ENCODE measurements around the gene BIN1. TPM values are rescaled to one million over a fixed set of nuclear protein-coding genes. Genes with fewer than 3 reads are reported as not detected.

Gene BIN1
- polyA plus RNA-seq, 1 of the 3 experiments (the other 2 are of a cell fraction): 40.3 TPM

DNA sequence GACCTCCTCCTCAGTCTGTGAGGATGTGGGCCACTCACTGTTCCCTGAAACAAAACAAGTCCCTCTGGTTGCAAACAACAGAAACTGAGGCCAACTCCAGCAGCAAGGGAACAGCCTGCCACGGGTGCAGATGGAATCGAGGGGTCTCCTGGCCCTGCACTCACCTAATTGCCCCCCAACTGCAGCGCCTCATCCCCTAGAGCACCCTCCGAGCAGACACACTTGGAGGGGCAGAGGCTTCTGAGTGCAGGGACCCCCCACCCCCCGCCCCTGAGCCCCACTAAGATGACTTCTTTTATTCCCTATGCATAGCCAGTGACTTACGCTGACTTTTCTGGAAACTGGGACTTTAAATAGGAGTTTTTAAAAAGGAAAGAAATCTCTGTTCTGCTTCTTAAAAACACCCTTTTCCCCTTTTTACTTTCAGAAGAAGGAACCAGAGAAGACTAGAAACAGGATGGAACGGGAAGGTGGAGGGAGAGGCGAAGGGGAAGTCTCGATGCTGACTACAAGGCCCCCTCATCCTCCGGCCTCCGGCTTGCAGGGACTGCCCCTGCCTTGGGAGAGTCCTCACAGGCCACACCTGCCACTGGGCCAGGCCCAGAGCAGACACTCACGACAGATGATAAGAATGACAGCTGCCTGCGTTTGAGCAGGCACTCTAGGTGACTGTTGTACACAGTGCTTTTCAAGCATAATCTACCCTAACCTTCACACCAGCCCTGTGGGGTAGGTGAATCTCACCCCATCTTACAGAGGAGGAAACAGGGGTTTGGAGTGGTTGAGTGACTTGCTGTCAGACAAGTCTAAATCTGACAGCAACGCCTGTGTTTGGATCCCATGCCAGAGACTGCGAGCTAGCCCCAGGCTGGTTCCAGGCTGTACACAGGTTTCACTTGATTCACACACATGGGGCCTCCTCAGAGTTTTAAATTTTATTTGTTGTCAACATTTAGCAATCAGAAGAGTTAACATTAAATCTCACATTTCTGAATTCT lies 28.2 kb upstream of the BIN1 start:
- TF ChIP-seq GATA2 (CRISPR knock-in tag; IDR thresholded peaks at IDR 0.05): 0 out of 2 replicates have a peak, but pooled peaks have one; percentile 7
- TF ChIP-seq TCF12 (IDR thresholded peaks at IDR 0.05): no peak
- 71% methylated on average over 14 of the region's 15 CpGs for WGBS (ENCODE audit: low lambda C conversion rate)
- Histone ChIP-seq H3K9me2 (no peaks in the 10 kb centered on the region), H3K4me2 (no peak overlapping the region), H3K79me2 (ENCODE audit: insufficient read depth) (no peaks in the 10 kb centered on the region), H3K4me3 (ENCODE audit: low read depth in 2 of 2, low read length in 1 of 2) (no peak overlapping the region), H3K27me3 (ENCODE audit: insufficient read depth) (no peaks in the 10 kb centered on the region), H3K36me3 (replicated peaks in 1 of 2; ENCODE audit: control insufficient read depth in 1 of 2, insufficient read depth in 2 of 2, low read length in 1 of 2) (no peaks in the 10 kb centered on the region), H4K20me1 (ENCODE audit: insufficient read depth) (no peaks in the 10 kb centered on the region), H3K9me3 (peaks cover 7% of the 10 kb centered on the region; the same call in 1 of the 2 replicates), H2AFZ (ENCODE audit: low read depth) (no peak overlapping the region), H3K9ac (no peak overlapping the region), H3K27ac (ENCODE audit: low read depth in 2 of 2, low read length in 1 of 2) (peak overlapping the region in 1 of 2 experiments; percentile 13; a peak in 1 of 4 replicates), H3F3A (replicated peaks; ENCODE audit: insufficient read depth) (no peaks in the 10 kb centered on the region), H3K4me1 (ENCODE audit: control insufficient read depth in 1 of 2, insufficient read depth in 2 of 2, low read depth in 1 of 2, low read length in 1 of 2) (peaks cover 0 to 11% of the 10 kb centered on the region in 2 experiments; a peak in 1 of 4 replicates)
- ChIA-PET POLR2A (no interaction called here), CTCF (interaction anchor here (1.0 to 1.5 kb wide), 2 partner anchors 22 to 67 kb away, joined by 4 to 6 read pairs; no protein-coding TSS in a partner anchor)
- DNase-seq: peak; percentile 47

DNA sequence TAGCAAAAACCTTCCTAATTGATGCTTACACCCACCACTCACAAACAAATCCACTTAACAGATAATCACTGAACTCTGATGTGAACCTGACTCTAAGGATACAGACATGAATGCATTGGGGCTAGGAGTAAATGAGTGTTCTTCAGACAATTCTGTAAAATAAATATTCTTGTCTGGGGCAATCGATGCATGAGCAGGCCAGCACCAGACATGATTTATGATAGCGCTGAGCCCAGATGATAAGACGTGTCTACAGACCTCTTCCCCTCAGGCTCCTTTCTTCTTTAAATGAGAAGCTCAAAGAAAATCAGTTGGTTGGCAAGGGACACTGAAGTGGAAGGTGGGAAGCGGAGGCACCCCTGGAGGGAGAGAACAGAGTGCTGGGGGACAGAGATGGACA lies 27.3 kb upstream of the BIN1 start:
- H3K9ac ChIP-seq: no peak overlapping the region
- WGBS (ENCODE audit: low lambda C conversion rate): 74% methylated on average over 4 of the region's 4 CpGs
- no peaks in the 10 kb centered on the region for H3K27me3 ChIP-seq (ENCODE audit: insufficient read depth)
- no peaks in the 10 kb centered on the region for H3F3A ChIP-seq (replicated peaks; ENCODE audit: insufficient read depth)
- no peaks in the 10 kb centered on the region for H3K36me3 ChIP-seq (replicated peaks in 1 of 2; ENCODE audit: control insufficient read depth in 1 of 2, insufficient read depth in 2 of 2, low read length in 1 of 2)
- peak overlapping the region in 1 of 2 experiments; percentile 13; a peak in 2 of 4 replicates for H3K27ac ChIP-seq (ENCODE audit: low read depth in 2 of 2, low read length in 1 of 2)
- H3K4me3 ChIP-seq (ENCODE audit: low read depth in 2 of 2, low read length in 1 of 2): no peak overlapping the region
- H3K4me2 ChIP-seq: no peak overlapping the region
- no peak overlapping the region for H2AFZ ChIP-seq (ENCODE audit: low read depth)
- H3K79me2 ChIP-seq (ENCODE audit: insufficient read depth): no peaks in the 10 kb centered on the region
- H3K9me2 ChIP-seq: no peaks in the 10 kb centered on the region
- ChIA-PET POLR2A (no interaction called here), CTCF (interaction anchor here (1.5 kb wide), 1 partner anchor 23 kb away, joined by 4 read pairs; no protein-coding TSS in a partner anchor)
- peaks cover 4% of the 10 kb centered on the region; the same call in 1 of the 2 replicates for H3K9me3 ChIP-seq
- TF ChIP-seq GATA2 (CRISPR knock-in tag; IDR thresholded peaks at IDR 0.05): 0 out of 2 replicates have a peak, but pooled peaks have one; percentile 10
- TF ChIP-seq, protein P1, sequence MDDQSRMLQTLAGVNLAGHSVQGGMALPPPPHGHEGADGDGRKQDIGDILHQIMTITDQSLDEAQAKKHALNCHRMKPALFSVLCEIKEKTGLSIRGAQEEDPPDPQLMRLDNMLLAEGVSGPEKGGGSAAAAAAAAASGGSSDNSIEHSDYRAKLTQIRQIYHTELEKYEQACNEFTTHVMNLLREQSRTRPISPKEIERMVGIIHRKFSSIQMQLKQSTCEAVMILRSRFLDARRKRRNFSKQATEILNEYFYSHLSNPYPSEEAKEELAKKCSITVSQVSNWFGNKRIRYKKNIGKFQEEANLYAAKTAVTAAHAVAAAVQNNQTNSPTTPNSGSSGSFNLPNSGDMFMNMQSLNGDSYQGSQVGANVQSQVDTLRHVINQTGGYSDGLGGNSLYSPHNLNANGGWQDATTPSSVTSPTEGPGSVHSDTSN (IDR thresholded peaks at IDR 0.05): no peak
- H4K20me1 ChIP-seq (ENCODE audit: insufficient read depth): no peaks in the 10 kb centered on the region
- DNase-seq: peak; percentile 48
- peaks cover 0 to 11% of the 10 kb centered on the region in 2 experiments; a peak in 1 of 4 replicates for H3K4me1 ChIP-seq (ENCODE audit: control insufficient read depth in 1 of 2, insufficient read depth in 2 of 2, low read depth in 1 of 2, low read length in 1 of 2)

DNA sequence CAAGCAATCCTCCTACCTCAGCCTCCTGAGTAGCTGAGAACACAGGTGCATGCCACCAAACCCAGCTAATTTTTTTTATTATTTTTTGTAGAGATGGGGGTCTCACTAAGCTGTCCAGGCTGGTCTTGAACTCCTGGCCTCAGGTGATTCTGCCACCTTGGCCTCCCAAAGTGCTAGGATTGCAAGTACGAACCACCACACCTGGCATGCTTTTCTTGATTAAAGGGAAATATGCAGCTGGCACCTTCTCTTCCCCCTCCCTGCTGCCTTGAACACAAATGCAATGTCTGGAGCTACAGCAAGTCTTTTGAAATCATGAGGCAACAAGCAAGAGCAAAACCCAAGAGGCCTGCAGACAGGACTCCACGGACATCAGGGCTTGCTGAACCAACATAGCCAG lies 26.8 kb upstream of the BIN1 start:
- ChIA-PET POLR2A (no interaction called here), CTCF (interaction anchor here (1.5 kb wide), 1 partner anchor 24 kb away, joined by 4 read pairs; no protein-coding TSS in a partner anchor)
- Histone ChIP-seq H3K79me2 (ENCODE audit: insufficient read depth) (no peaks in the 10 kb centered on the region), H3K36me3 (replicated peaks in 1 of 2; ENCODE audit: control insufficient read depth in 1 of 2, insufficient read depth in 2 of 2, low read length in 1 of 2) (no peaks in the 10 kb centered on the region), H3K4me1 (ENCODE audit: control insufficient read depth in 1 of 2, insufficient read depth in 2 of 2, low read depth in 1 of 2, low read length in 1 of 2) (peaks cover 0 to 12% of the 10 kb centered on the region in 2 experiments; a peak in 2 of 4 replicates), H3K4me3 (ENCODE audit: low read depth in 2 of 2, low read length in 1 of 2) (no peak overlapping the region), H2AFZ (ENCODE audit: low read depth) (no peak overlapping the region), H3K9me2 (no peaks in the 10 kb centered on the region), H4K20me1 (ENCODE audit: insufficient read depth) (no peaks in the 10 kb centered on the region), H3F3A (replicated peaks; ENCODE audit: insufficient read depth) (no peaks in the 10 kb centered on the region), H3K4me2 (no peak overlapping the region), H3K9ac (no peak overlapping the region), H3K27me3 (ENCODE audit: insufficient read depth) (no peaks in the 10 kb centered on the region), H3K9me3 (no peaks in the 10 kb centered on the region), H3K27ac (ENCODE audit: low read depth in 2 of 2, low read length in 1 of 2) (peak overlapping the region in 1 of 2 experiments; percentile 13; a peak in 2 of 4 replicates)
- TF ChIP-seq, protein P2, sequence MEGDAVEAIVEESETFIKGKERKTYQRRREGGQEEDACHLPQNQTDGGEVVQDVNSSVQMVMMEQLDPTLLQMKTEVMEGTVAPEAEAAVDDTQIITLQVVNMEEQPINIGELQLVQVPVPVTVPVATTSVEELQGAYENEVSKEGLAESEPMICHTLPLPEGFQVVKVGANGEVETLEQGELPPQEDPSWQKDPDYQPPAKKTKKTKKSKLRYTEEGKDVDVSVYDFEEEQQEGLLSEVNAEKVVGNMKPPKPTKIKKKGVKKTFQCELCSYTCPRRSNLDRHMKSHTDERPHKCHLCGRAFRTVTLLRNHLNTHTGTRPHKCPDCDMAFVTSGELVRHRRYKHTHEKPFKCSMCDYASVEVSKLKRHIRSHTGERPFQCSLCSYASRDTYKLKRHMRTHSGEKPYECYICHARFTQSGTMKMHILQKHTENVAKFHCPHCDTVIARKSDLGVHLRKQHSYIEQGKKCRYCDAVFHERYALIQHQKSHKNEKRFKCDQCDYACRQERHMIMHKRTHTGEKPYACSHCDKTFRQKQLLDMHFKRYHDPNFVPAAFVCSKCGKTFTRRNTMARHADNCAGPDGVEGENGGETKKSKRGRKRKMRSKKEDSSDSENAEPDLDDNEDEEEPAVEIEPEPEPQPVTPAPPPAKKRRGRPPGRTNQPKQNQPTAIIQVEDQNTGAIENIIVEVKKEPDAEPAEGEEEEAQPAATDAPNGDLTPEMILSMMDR (IDR thresholded peaks at IDR 0.05): no peak
- TF ChIP-seq FOXJ3 (CRISPR knock-in tag; IDR thresholded peaks at IDR 0.05) (no peak), CHD2 (IDR thresholded peaks at IDR 0.05; ENCODE audit: low read length, partially characterized antibody) (no peak), TEAD4 (IDR thresholded peaks at IDR 0.05; ENCODE audit: borderline replicate concordance, insufficient read depth) (no peak), JUND (IDR thresholded peaks at IDR 0.05) (no peak), FOXM1 (IDR thresholded peaks at IDR 0.05; ENCODE audit: low read depth) (no peak), MEF2A (IDR thresholded peaks at IDR 0.05; ENCODE audit: borderline replicate concordance, low read depth) (no peak), SMC3 (IDR thresholded peaks at IDR 0.05; ENCODE audit: low read depth, low read length) (no peak), ELF1 (IDR thresholded peaks at IDR 0.05) (no peak)
- TF ChIP-seq, protein P3, sequence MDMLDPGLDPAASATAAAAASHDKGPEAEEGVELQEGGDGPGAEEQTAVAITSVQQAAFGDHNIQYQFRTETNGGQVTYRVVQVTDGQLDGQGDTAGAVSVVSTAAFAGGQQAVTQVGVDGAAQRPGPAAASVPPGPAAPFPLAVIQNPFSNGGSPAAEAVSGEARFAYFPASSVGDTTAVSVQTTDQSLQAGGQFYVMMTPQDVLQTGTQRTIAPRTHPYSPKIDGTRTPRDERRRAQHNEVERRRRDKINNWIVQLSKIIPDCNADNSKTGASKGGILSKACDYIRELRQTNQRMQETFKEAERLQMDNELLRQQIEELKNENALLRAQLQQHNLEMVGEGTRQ (IDR thresholded peaks at IDR 0.05; ENCODE audit: borderline replicate concordance, low read depth, low read length): no peak
- DNase-seq: no peak
- 83% methylated on average over 2 of the region's 2 CpGs for WGBS (ENCODE audit: low lambda C conversion rate)
